Right atrium auricular region (tissue), 2 donors: ENCODE measurements around the gene VPS4B. TPM values are rescaled to one million over a fixed set of nuclear protein-coding genes. Genes with fewer than 3 reads are reported as not detected.

Experiments used
- DNase-seq: peaks from one replicate; pipeline ENCODE4 v3.0.0-alpha.2; 2019; ENCODE audit warnings: low spot score
- H3K27ac ChIP-seq, 2 donors: fragments of 200-600 bp; sonication (generic); 1 replicate in 1 of 2; 2 replicates in 1 of 2; pipeline ENCODE4 v1.5.1; 2016 to 2019
- H3K27me3 ChIP-seq, 2 donors: fragments of 200-600 bp; sonication (generic); one replicate each; pipeline versions ENCODE4 v1.5.1 to v1.6.0; 2017 to 2019
- H3K36me3 ChIP-seq: fragments of 200-600 bp; sonication (generic); one replicate; pipeline ENCODE4 v1.5.1; 2016
- H3K4me1 ChIP-seq, 2 donors: fragments of 200-600 bp; sonication (generic); one replicate each; pipeline versions ENCODE4 v1.5.1 to v1.6.0; 2017 to 2019
- H3K4me3 ChIP-seq, 2 donors: fragments of 200-600 bp; sonication (generic); 1 replicate in 1 of 2; 2 replicates in 1 of 2; pipeline ENCODE4 v1.5.1; 2017 to 2019; ENCODE audit warnings: mild to moderate bottlenecking in 1 of 2, moderate library complexity in 1 of 2
- H3K9me3 ChIP-seq, 2 donors: fragments of 200-600 bp; sonication (generic); one replicate each; pipeline ENCODE4 v1.5.1; 2019
- CTCF ChIP-seq, 2 donors: fragments of 200-600 bp; sonication (generic); IDR thresholded peaks; one replicate each; pipeline ENCODE4 v1.5.1; 2019; ENCODE audit warnings: antibody characterized with exemption in 2 of 2
- total RNA-seq, 2 donors: library from RNA; depleted of rRNA; stranded (reverse); fragments of >200 nt; gene quantifications; one replicate each; pipeline ENCODE4 v1.1.0, GENCODE V29; 2016

VPS4B gene
- total RNA-seq, 2 donors from 2014 or later: 14.1 to 16.4 TPM

- Histone ChIP-seq H3K27me3 (no peaks in the 10 kb centered on the region), H3K36me3 (peaks cover 82% of the 10 kb centered on the region), H3K4me3 (no peak overlapping the region), H3K27ac (peak overlapping the region; percentile 20 to 64), H3K9me3 (no peaks in the 10 kb centered on the region), H3K4me1 (peaks cover 0 to 10% of the 10 kb centered on the region in 2 donors)
- TF ChIP-seq CTCF (IDR thresholded peaks at IDR 0.05): no peak
- no peak for DNase-seq
Measured at GRCh38 chr18:63356272-63356896, 65.9 kb downstream of the VPS4B start.

- Histone ChIP-seq H3K27ac (no peak overlapping the region), H3K9me3 (no peaks in the 10 kb centered on the region), H3K27me3 (no peaks in the 10 kb centered on the region), H3K36me3 (peaks cover 71% of the 10 kb centered on the region), H3K4me1 (peaks cover 0 to 18% of the 10 kb centered on the region in 2 donors), H3K4me3 (no peak overlapping the region)
- no peak for TF ChIP-seq CTCF (IDR thresholded peaks at IDR 0.05)
- DNase-seq: no peak
Measured at GRCh38 chr18:63350230-63350629, 72.0 kb downstream of the VPS4B start.

- TF ChIP-seq CTCF (IDR thresholded peaks at IDR 0.05): no peak
- Histone ChIP-seq H3K27ac (no peak overlapping the region), H3K36me3 (peaks cover 64% of the 10 kb centered on the region), H3K4me3 (no peak overlapping the region), H3K4me1 (peaks cover 0 to 25% of the 10 kb centered on the region in 2 donors), H3K27me3 (no peaks in the 10 kb centered on the region), H3K9me3 (no peaks in the 10 kb centered on the region)
- no peak for DNase-seq
Measured at GRCh38 chr18:63348508-63349136, 73.7 kb downstream of the VPS4B start.

- Histone ChIP-seq H3K27me3 (no peaks in the 10 kb centered on the region), H3K4me3 (peak overlapping the region in 1 of 2 donors; percentile 10), H3K27ac (peak overlapping the region; percentile 58 to 71), H3K9me3 (no peaks in the 10 kb centered on the region), H3K4me1 (peaks cover 0 to 25% of the 10 kb centered on the region in 2 donors), H3K36me3 (peaks cover 46% of the 10 kb centered on the region)
- no peak for DNase-seq
- TF ChIP-seq CTCF (IDR thresholded peaks at IDR 0.05): no peak
Measured at GRCh38 chr18:63346480-63347183, 75.6 kb downstream of the VPS4B start.

- H3K4me1 ChIP-seq: peaks cover 0 to 25% of the 10 kb centered on the region in 2 donors
- H3K27ac ChIP-seq: peak overlapping the region; percentile 58 to 71
- H3K36me3 ChIP-seq: peaks cover 43% of the 10 kb centered on the region
- no peaks in the 10 kb centered on the region for H3K9me3 ChIP-seq
- DNase-seq: no peak
- no peak for TF ChIP-seq CTCF (IDR thresholded peaks at IDR 0.05)
- no peaks in the 10 kb centered on the region for H3K27me3 ChIP-seq
- peak overlapping the region in 1 of 2 donors; percentile 10 for H3K4me3 ChIP-seq
Measured at GRCh38 chr18:63346031-63346430, 76.2 kb downstream of the VPS4B start.
